ENCODE data around the gene MAPRE2.

GRCh38 chr18:35164133-35164532 is 122.9 kb downstream of the MAPRE2 start:
- TF ChIP-seq CTCF (IDR thresholded peaks at IDR 0.05) = no peak
- no peak for TF ChIP-seq POLR2A (IDR thresholded peaks at IDR 0.05)
- TF ChIP-seq EP300 (IDR thresholded peaks at IDR 0.05) = no peak
